GM23338 (cell line): ENCODE measurements around the gene TMEM167B. TPM values are rescaled to one million over a fixed set of nuclear protein-coding genes. Genes with fewer than 3 reads are reported as not detected.

ENCODE experiments used
- ATAC-seq: fragments of 200-7000 bp; cut with Tn5 transposase; 3 replicates; pipeline ENCODE4 v1.9.1; 2020
- DNase-seq: peaks from one replicate; pipeline ENCODE4 v3.0.0-alpha.2; 2015; ENCODE audit warnings: low spot score
- H2AFZ ChIP-seq: fragments of 200-600 bp; sonication (generic); 2 replicates; pipeline ENCODE4 v1.8.0; 2016; ENCODE audit warnings: antibody characterized with exemption, mild to moderate bottlenecking, moderate library complexity
- H3F3A ChIP-seq: fragments of 200-600 bp; sonication (generic); replicated peaks from 2 replicates; pipeline ENCODE4 v1.8.0; 2017; ENCODE audit warnings: antibody characterized with exemption, mixed run types, low read depth
- H3K27ac ChIP-seq: fragments of 200-600 bp; sonication (generic); 2 replicates; pipeline ENCODE4 v1.6.1; 2016; ENCODE audit warnings: low read depth
- H3K27me3 ChIP-seq: fragments of 200-600 bp; sonication (generic); 2 replicates; pipeline ENCODE4 v1.8.0; 2016; ENCODE audit warnings: mild to moderate bottlenecking, mixed run types, moderate library complexity; ENCODE audit not compliant: insufficient read depth
- H3K36me3 ChIP-seq: fragments of 200-600 bp; sonication (generic); 2 replicates; pipeline ENCODE4 v1.8.0; 2016; ENCODE audit warnings: mild to moderate bottlenecking; ENCODE audit not compliant: insufficient read depth
- H3K4me1 ChIP-seq: fragments of 200-600 bp; sonication (generic); 2 replicates; pipeline ENCODE4 v1.8.0; 2016; ENCODE audit warnings: mild to moderate bottlenecking, moderate library complexity; ENCODE audit not compliant: insufficient read depth
- H3K4me2 ChIP-seq: fragments of 200-600 bp; sonication (generic); 2 replicates; pipeline ENCODE4 v1.7.1; 2017; ENCODE audit warnings: mixed run types
- H3K4me3 ChIP-seq: fragments of 200-600 bp; sonication (generic); 2 replicates; pipeline ENCODE4 v1.6.1; 2016; ENCODE audit warnings: mixed run types
- H3K79me2 ChIP-seq: fragments of 200-600 bp; sonication (generic); replicated peaks from 2 replicates; pipeline ENCODE4 v1.8.0; 2017; ENCODE audit warnings: mild to moderate bottlenecking; ENCODE audit not compliant: insufficient read depth
- H3K9me2 ChIP-seq: fragments of 200-600 bp; sonication (generic); 2 replicates; pipeline ENCODE4 v1.8.0; 2017; ENCODE audit not compliant: insufficient read depth
- H4K20me1 ChIP-seq: fragments of 200-600 bp; sonication (generic); replicated peaks from 2 replicates; pipeline ENCODE4 v1.8.0; 2017; ENCODE audit warnings: mild to moderate bottlenecking; ENCODE audit not compliant: insufficient read depth
- H3K27ac Mint-ChIP-seq: 2 replicates; pipeline ENCODE4 v1.8.0; 2020; ENCODE audit warnings: inconsistent platforms, mild to moderate bottlenecking, moderate library complexity, mixed read lengths
- H3K27me3 Mint-ChIP-seq: 3 replicates; pipeline ENCODE4 v1.8.0; 2022; ENCODE audit warnings: low read depth, mild to moderate bottlenecking, moderate library complexity, mixed read lengths, inconsistent platforms; ENCODE audit not compliant: insufficient read depth, poor library complexity
- H3K36me3 Mint-ChIP-seq: 3 replicates; pipeline ENCODE4 v1.8.0; 2021; ENCODE audit warnings: low read depth, mild to moderate bottlenecking, inconsistent platforms, moderate library complexity, mixed read lengths
- H3K4me1 Mint-ChIP-seq: 3 replicates; pipeline ENCODE4 v1.8.0; 2020; ENCODE audit warnings: mild to moderate bottlenecking, inconsistent platforms, mixed read lengths
- H3K4me3 Mint-ChIP-seq: 3 replicates; pipeline ENCODE4 v1.8.0; 2021; ENCODE audit warnings: moderate library complexity, mild to moderate bottlenecking, inconsistent platforms, mixed read lengths
- H3K9me3 Mint-ChIP-seq: 3 replicates; pipeline ENCODE4 v1.8.0; 2020; ENCODE audit warnings: moderate library complexity, mild to moderate bottlenecking, inconsistent platforms, mixed read lengths
- CREB1 ChIP-seq: fragments of 250-450 bp; sonication (Bioruptor Pico); IDR thresholded peaks from 2 replicates; pipeline ENCODE4 v1.5.0; 2020; ENCODE audit warnings: low read depth, mild to moderate bottlenecking, moderate library complexity
- CTCF ChIP-seq, 2 experiments: fragments of 200-600 bp in 1 of 2; sonication (generic) in 1 of 2; conservative IDR thresholded peaks; 2 replicates each; pipeline versions ENCODE4 v1.5.1 to v1.6.1; 2016 to 2017; ENCODE audit warnings: antibody characterized with exemption in 2 of 2, low read depth in 2 of 2, mild to moderate bottlenecking in 2 of 2, moderate library complexity in 1 of 2
- EZH2 ChIP-seq: fragments of 200-600 bp; sonication (generic); IDR thresholded peaks from one replicate; pipeline ENCODE4 v1.8.0; 2017; ENCODE audit warnings: antibody characterized with exemption, mild to moderate bottlenecking, low read depth; ENCODE audit not compliant: unreplicated experiment
- EZH2phosphoT487 ChIP-seq: fragments of 200-600 bp; sonication (generic); IDR thresholded peaks from one replicate; pipeline ENCODE4 v1.8.1; 2018; ENCODE audit warnings: antibody characterized with exemption; ENCODE audit not compliant: unreplicated experiment
- JUNB ChIP-seq: IDR thresholded peaks from one replicate; pipeline ENCODE4 v1.6.1; 2016; ENCODE audit warnings: antibody characterized with exemption; ENCODE audit not compliant: unreplicated experiment
- NANOG ChIP-seq: IDR thresholded peaks from 2 replicates; pipeline ENCODE4 v1.6.1; 2016; ENCODE audit warnings: antibody characterized with exemption, borderline replicate concordance
- POLR2AphosphoS5 ChIP-seq: IDR thresholded peaks from 2 replicates; pipeline ENCODE4 v1.6.1; 2016; ENCODE audit warnings: antibody characterized with exemption, low read depth
- STAT1 ChIP-seq: IDR thresholded peaks from one replicate; pipeline ENCODE4 v1.6.1; 2016; ENCODE audit warnings: antibody characterized with exemption; ENCODE audit not compliant: unreplicated experiment
- polyA plus RNA-seq: library from polyadenylated mRNA; unstranded; fragments of >200 nt; fragmentation: Nextera tagmentation; extraction: Ambion mirVana; gene quantifications from 2 replicates; pipeline ENCODE4 v1.2.1, GENCODE V29; 2016
- total RNA-seq: library from RNA; depleted of rRNA; stranded (reverse); fragments of >200 nt; shearing (Covaris generic); gene quantifications from 2 replicates; pipeline ENCODE4 v1.2.3, GENCODE V29; 2014

Gene TMEM167B
- total and polyA plus RNA-seq, 2 experiments from 2014 or later, result 9.8 to 10.7 TPM

- H3K9me3 Mint-ChIP-seq, result no peaks in the 10 kb centered on the region; the same call in 2 of the 3 replicates
- peaks cover 29% of the 10 kb centered on the region for H3K4me1 Mint-ChIP-seq
- no peak for ATAC-seq
- no peak for DNase-seq
- Histone ChIP-seq H3K4me2 (no peak overlapping the region), H3K4me1 (peaks cover 24% of the 10 kb centered on the region), H2AFZ (peak overlapping the region; percentile 56), H3K9me2 (no peaks in the 10 kb centered on the region), H3F3A (peaks cover 2% of the 10 kb centered on the region; the same call in 1 of the 2 replicates), H3K79me2 (no peaks in the 10 kb centered on the region), H4K20me1 (no peaks in the 10 kb centered on the region), H3K27me3 (no peaks in the 10 kb centered on the region), H3K4me3 (no peak overlapping the region), H3K27ac (no peak overlapping the region), H3K36me3 (no peaks in the 10 kb centered on the region)
- no peak overlapping the region for H3K4me3 Mint-ChIP-seq
- TF ChIP-seq CTCF (conservative IDR thresholded peaks at IDR 0.05; ENCODE audit: low read depth in 2 of 2) (no peak), JUNB (no peak), STAT1 (no peak), NANOG (no peak), EZH2 (no peak), CREB1 (CRISPR knock-in tag) (no peak), EZH2phosphoT487 (no peak), POLR2AphosphoS5 (no peak)
- 0 out of 2 replicates have a peak overlapping the region, but pooled peaks have one; percentile 37 for H3K27ac Mint-ChIP-seq
- H3K27me3 Mint-ChIP-seq, result peaks cover 9% of the 10 kb centered on the region
- peaks cover 3% of the 10 kb centered on the region; the same call in 2 of the 3 replicates for H3K36me3 Mint-ChIP-seq
These were observed 5.7 kb upstream of the TMEM167B start for GRCh38 chr1:109084563-109085517.

- peak overlapping the region; percentile 82 for H3K27ac ChIP-seq
- Mint-ChIP-seq H3K27me3 (peaks cover 16% of the 10 kb centered on the region), H3K9me3 (peaks cover 3% of the 10 kb centered on the region; the same call in 1 of the 3 replicates), H3K27ac (peak overlapping the region; percentile 94; the same call in 1 of the 2 replicates), H3K4me1 (peaks cover 22% of the 10 kb centered on the region), H3K36me3 (peaks cover 9% of the 10 kb centered on the region), H3K4me3 (peak overlapping the region; percentile 86)
- H3K36me3 ChIP-seq, result no peaks in the 10 kb centered on the region
- TF ChIP-seq JUNB (no peak), EZH2 (no peak), CTCF (conservative IDR thresholded peaks at IDR 0.05; ENCODE audit: low read depth in 2 of 2) (peak; percentile 90 to 95), STAT1 (no peak)
- ATAC-seq, result peak; percentile 76
- no peaks in the 10 kb centered on the region for H3K9me2 ChIP-seq
- H2AFZ ChIP-seq, result no peak overlapping the region
- peaks cover 21% of the 10 kb centered on the region for H3K79me2 ChIP-seq
- H3K4me3 ChIP-seq, result peak overlapping the region; percentile 95
- H3F3A ChIP-seq, result peaks cover 8% of the 10 kb centered on the region
- peaks cover 14% of the 10 kb centered on the region for H3K4me1 ChIP-seq
- H4K20me1 ChIP-seq, result no peaks in the 10 kb centered on the region; the same call in 1 of the 2 replicates
- H3K27me3 ChIP-seq, result no peaks in the 10 kb centered on the region
- peak overlapping the region; percentile 94 for H3K4me2 ChIP-seq
- DNase-seq, result peak; percentile 93
These were observed 1.1 kb upstream of the TMEM167B start for GRCh38 chr1:109089242-109090015.
